PC-3 (cell line): ENCODE data around the gene FLRT1.

Experiments used
- EZH2 ChIP-seq: fragments of 300-600 bp; sonication (generic); IDR thresholded peaks from one replicate; pipeline ENCODE4 v1.6.1; 2017; ENCODE audit warnings: antibody characterized with exemption, mild to moderate bottlenecking, low read length; ENCODE audit not compliant: unreplicated experiment
- TF ChIP-seq, protein P1 (sequence below): fragments of 300-600 bp; sonication (generic); conservative IDR thresholded peaks from 2 replicates; pipeline ENCODE4 v1.5.1; 2017; ENCODE audit warnings: antibody characterized with exemption, low read depth, mild to moderate bottlenecking, low read length

GRCh38 chr11:64060263-64060860, 24.6 kb downstream of the FLRT1 start:
- TF ChIP-seq, protein P1, sequence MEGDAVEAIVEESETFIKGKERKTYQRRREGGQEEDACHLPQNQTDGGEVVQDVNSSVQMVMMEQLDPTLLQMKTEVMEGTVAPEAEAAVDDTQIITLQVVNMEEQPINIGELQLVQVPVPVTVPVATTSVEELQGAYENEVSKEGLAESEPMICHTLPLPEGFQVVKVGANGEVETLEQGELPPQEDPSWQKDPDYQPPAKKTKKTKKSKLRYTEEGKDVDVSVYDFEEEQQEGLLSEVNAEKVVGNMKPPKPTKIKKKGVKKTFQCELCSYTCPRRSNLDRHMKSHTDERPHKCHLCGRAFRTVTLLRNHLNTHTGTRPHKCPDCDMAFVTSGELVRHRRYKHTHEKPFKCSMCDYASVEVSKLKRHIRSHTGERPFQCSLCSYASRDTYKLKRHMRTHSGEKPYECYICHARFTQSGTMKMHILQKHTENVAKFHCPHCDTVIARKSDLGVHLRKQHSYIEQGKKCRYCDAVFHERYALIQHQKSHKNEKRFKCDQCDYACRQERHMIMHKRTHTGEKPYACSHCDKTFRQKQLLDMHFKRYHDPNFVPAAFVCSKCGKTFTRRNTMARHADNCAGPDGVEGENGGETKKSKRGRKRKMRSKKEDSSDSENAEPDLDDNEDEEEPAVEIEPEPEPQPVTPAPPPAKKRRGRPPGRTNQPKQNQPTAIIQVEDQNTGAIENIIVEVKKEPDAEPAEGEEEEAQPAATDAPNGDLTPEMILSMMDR, result no peak
- TF ChIP-seq EZH2, result no peak
